Heart right ventricle (tissue), 16 donors: Measurements from ENCODE around the gene ST6GALNAC5. TPM values are rescaled to one million over a fixed set of nuclear protein-coding genes. Genes with fewer than 3 reads are reported as not detected.
"Not testable (repeated sequence)": the region's sequence is repeated elsewhere in the genome, so short reads cannot be mapped to it uniquely, and the experiment has no call there.

ENCODE experiments used
- ATAC-seq, 8 donors: fragments of 200-7000 bp; cut with Tn5 transposase; one replicate each; pipeline ENCODE4 v1.9.1; 2020; ENCODE audit warnings: mild to moderate bottlenecking in 8 of 8, moderate library complexity in 8 of 8, moderate number of reproducible peaks in 1 of 8
- DNase-seq, 2 donors: peaks; one replicate each; pipeline ENCODE4 v3.0.0-alpha.2; 2020
- H3K27ac ChIP-seq, 10 donors: fragments of 200-600 bp; sonication (generic) in 2 of 10; one replicate each; pipeline versions ENCODE4 v1.5.0 to v1.8.0; 2020 to 2022; ENCODE audit warnings: mild to moderate bottlenecking in 3 of 10
- H3K27me3 ChIP-seq, 7 donors: fragments of 200-600 bp; one replicate each; pipeline ENCODE4 v1.8.0; 2021 to 2022; ENCODE audit warnings: mild to moderate bottlenecking in 2 of 7
- H3K36me3 ChIP-seq, 9 donors: fragments of 200-600 bp; sonication (generic) in 1 of 9; one replicate each; pipeline versions ENCODE4 v1.5.0 to v1.8.0; 2020 to 2022; ENCODE audit warnings: mild to moderate bottlenecking in 2 of 9
- H3K4me1 ChIP-seq, 9 donors: fragments of 200-600 bp; sonication (generic) in 1 of 9; one replicate each; pipeline versions ENCODE4 v1.5.0 to v1.8.0; 2020 to 2022; ENCODE audit warnings: mild to moderate bottlenecking in 4 of 9
- H3K4me3 ChIP-seq, 10 donors: fragments of 200-600 bp; sonication (generic) in 2 of 10; one replicate each; pipeline versions ENCODE4 v1.5.0 to v1.8.0; 2020 to 2022; ENCODE audit warnings: mild to moderate bottlenecking in 7 of 10, moderate library complexity in 2 of 10
- H3K9me3 ChIP-seq, 11 donors: fragments of 200-600 bp in 10 of 11; sonication (generic) in 2 of 11; one replicate each; pipeline versions ENCODE4 v1.5.0 to v1.8.0; 2013 to 2022; ENCODE audit warnings: mild to moderate bottlenecking in 2 of 11, control low read depth in 1 of 11, moderate library complexity in 1 of 11
- WGBS, 2 donors: extraction: QIAGEN DNeasy Blood & Tissue Kit; methylation state at CpG; one replicate each; pipeline ENCODE4 v1.1.7; 2013; ENCODE audit warnings: inconsistent platforms in 1 of 2; 5-methylcytosine and 5-hydroxymethylcytosine counted together
- intact Hi-C, 10 donors: fragments of 100-400 bp; cut with DNase I; formaldehyde crosslinking; loops; one replicate each; pipeline versions ENCODE4 v1.11.1 to v1.14.2; 2022
- long read RNA-seq, 3 donors: library from polyadenylated mRNA; unstranded; transcript quantifications; one replicate each; pipeline ENCODE4 v2.0.0, GENCODE V29; 2020 to 2021
- polyA plus RNA-seq, 2 donors: library from polyadenylated mRNA; stranded (reverse); fragments of 200-250 nt; gene quantifications; one replicate each; pipeline ENCODE4 v1.2.3, GENCODE V29; 2013
- total RNA-seq, 10 donors: library from RNA; stranded (reverse); fragmentation: NEBNext Ultra II Directional in 3 of 10; extraction: Animal tissue kit (Norgen Biotek cat#: 25700) in 3 of 10; gene quantifications; one replicate each; pipeline versions ENCODE4 v1.2.1 to v1.2.4, GENCODE V29; 2021 to 2023
- TF ChIP-seq, protein P1 (sequence below), 9 donors: fragments of 200-600 bp; sonication (generic) in 2 of 9; IDR thresholded peaks; one replicate each; pipeline versions ENCODE4 v1.5.0 to v1.8.0; 2021 to 2022; ENCODE audit warnings: antibody characterized with exemption in 9 of 9, mild to moderate bottlenecking in 5 of 9, moderate library complexity in 1 of 9
- donor health status: Arrhythmogenic right ventricular cardiomyopathy.
- donor health status: ischemic (EF 13 %, LVEDD 7.1; RV severe dilation, severe dysfunction).
- donor health status: healthy with polysubstance abuse.
- donor health status: DM: no; HTN: yes; CAD: no.
- donor health status: DM: no; HTN: no; CAD: no.
- donor health status: ischemic (EF 25% LVEDD 6.9; RV normal size, moderate dysfunction).
- donor health status: ischemic (EF 25% LVEDD 5.7; RV mildly dilated, moderate dysfunction).
- donor health status: healthy.
- donor health status: DM: yes; HTN: yes; CAD: no.
- donor health status: Ischemic cardiomyopathy.
- donor health status: ischemic (EF 35%, LVEDD 5.7; RV mildly dilated, moderate dysfunction).
- donor health status: nonischemic (EF 11% LVEDD 7.7; RV severe dilation, severe dysfunction).
- donor health status: DM: yes; HTN: yes; CAD: no.
- donor health status: PGD.
- donor health status: ischemic (EF 29% LVEDD 5.4; RV normal size, mild dysfunction).
- donor health status: nonischemic (EF 23%, LVEDD 6.1; RV moderate dilation, normal function).

ST6GALNAC5 gene
- 1 to 10 TPM in 1 of 10 donors, under 1 TPM in 7, not detected in 2; 0.17 to 1.3 (median 0.31) TPM for total RNA-seq
- polyA plus RNA-seq: under 1 TPM; 0.37 to 0.59 TPM
- long read RNA-seq, donor 1: 0 reads
- long read RNA-seq, donor 2: 0 reads
- long read RNA-seq, donor 3: 0 reads

GRCh38 chr1:76867342-76868130 is at the start of gene ST6GALNAC5:
TSS of gene ST6GALNAC5 (plus strand) at chr1:76867480.
- H3K9me3 ChIP-seq: no peaks in the 10 kb centered on the region
- TF ChIP-seq, protein P1, sequence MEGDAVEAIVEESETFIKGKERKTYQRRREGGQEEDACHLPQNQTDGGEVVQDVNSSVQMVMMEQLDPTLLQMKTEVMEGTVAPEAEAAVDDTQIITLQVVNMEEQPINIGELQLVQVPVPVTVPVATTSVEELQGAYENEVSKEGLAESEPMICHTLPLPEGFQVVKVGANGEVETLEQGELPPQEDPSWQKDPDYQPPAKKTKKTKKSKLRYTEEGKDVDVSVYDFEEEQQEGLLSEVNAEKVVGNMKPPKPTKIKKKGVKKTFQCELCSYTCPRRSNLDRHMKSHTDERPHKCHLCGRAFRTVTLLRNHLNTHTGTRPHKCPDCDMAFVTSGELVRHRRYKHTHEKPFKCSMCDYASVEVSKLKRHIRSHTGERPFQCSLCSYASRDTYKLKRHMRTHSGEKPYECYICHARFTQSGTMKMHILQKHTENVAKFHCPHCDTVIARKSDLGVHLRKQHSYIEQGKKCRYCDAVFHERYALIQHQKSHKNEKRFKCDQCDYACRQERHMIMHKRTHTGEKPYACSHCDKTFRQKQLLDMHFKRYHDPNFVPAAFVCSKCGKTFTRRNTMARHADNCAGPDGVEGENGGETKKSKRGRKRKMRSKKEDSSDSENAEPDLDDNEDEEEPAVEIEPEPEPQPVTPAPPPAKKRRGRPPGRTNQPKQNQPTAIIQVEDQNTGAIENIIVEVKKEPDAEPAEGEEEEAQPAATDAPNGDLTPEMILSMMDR (IDR thresholded peaks at IDR 0.05): no peak
- no peak within 1 kb of the TSS for H3K27ac ChIP-seq
- WGBS, 2 donors: 0 to 1% methylated on average over 50 of the region's 50 CpGs
- no peaks in the 10 kb centered on the region for H3K36me3 ChIP-seq
- H3K27me3 ChIP-seq: peaks cover 0 to 91% (median 84%) of the 10 kb centered on the region in 7 donors
- intact Hi-C loops: loop anchor here in 1 of 10 donors (1.0 kb wide), 1 partner anchor 23 kb away; no protein-coding TSS in a partner anchor
- peak within 1 kb of the TSS; percentile 11 to 58 (median 42) for H3K4me3 ChIP-seq
- DNase-seq (no peak), ATAC-seq (peak in 5 of 8 donors; percentile 37 to 74 (median 61))
- peaks cover 0 to 25% (median 20%) of the 10 kb centered on the region in 9 donors for H3K4me1 ChIP-seq

GRCh38 chr1:76820028-76820427 is 47.3 kb upstream of the ST6GALNAC5 start:
- TF ChIP-seq, protein P1 (IDR thresholded peaks at IDR 0.05): no peak
- DNase-seq (no peak), ATAC-seq (no peak)
- Histone ChIP-seq H3K27me3 (peaks cover 0 to 14% (median under 1%) of the 10 kb centered on the region in 7 donors), H3K4me1 (no peaks in the 10 kb centered on the region), H3K4me3 (no peak overlapping the region), H3K9me3 (no peaks in the 10 kb centered on the region), H3K36me3 (no peaks in the 10 kb centered on the region), H3K27ac (no peak overlapping the region)
- 78 to 81% methylated on average over 2 of the region's 2 CpGs for WGBS, 2 donors
- intact Hi-C loops: no loop called here

DNA sequence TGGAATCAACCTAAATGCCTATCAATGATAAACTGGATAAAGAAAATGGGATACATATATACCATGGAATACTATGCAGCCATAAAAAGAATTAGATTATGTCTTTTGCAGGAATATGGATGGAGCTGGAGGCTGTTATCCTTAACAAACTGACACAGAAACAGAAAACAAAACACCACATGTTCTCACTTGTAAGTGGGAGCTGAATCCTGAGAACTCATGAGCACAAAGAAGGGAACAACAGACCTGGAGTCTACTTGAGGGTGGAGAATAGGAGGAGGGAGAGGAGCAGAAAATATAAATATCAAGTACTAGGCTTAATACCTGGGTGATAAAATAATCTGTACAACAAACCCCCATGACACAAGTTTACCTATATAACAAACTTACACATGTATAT is 44.3 kb upstream of the ST6GALNAC5 start:
- H3K4me1 ChIP-seq, DNase-seq, H3K36me3 ChIP-seq, intact Hi-C loops, H3K4me3 ChIP-seq, H3K9me3 ChIP-seq, H3K27ac ChIP-seq, H3K27me3 ChIP-seq, ATAC-seq: not testable (repeated sequence)

DNA sequence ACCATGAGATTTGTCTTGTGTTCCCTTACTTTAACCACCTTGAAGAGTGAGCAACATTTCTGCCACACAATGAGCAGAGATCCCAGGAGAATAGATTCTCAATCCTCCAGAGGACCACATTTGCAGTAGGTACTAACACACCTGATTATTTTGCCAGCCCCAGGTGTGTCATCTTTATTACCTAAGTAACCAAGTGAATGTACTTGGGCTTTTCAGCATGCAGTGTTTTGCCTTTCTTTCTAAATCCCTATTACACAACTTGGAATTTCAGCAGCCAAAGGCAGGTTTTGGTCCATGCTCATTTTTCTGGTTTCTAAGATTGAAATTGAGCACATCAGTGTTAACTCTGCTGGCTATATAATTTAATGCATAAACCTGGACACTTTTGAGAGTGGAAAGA is 43.2 kb upstream of the ST6GALNAC5 start:
- ATAC-seq (no peak), DNase-seq (no peak)
- no peaks in the 10 kb centered on the region for H3K9me3 ChIP-seq
- no peak overlapping the region for H3K27ac ChIP-seq
- H3K36me3 ChIP-seq: no peaks in the 10 kb centered on the region
- no peaks in the 10 kb centered on the region for H3K4me1 ChIP-seq
- intact Hi-C loops: no loop called here
- no peak overlapping the region for H3K4me3 ChIP-seq
- TF ChIP-seq, protein P1 (IDR thresholded peaks at IDR 0.05): no peak
- peaks cover 0 to 7% (median 0%) of the 10 kb centered on the region in 7 donors for H3K27me3 ChIP-seq
